Measurements from ENCODE around the gene SUOX.
A peak's percentile ranks its signal among the peaks of the same experiment; 100 is the strongest.
"Not testable (repeated sequence)": the region's sequence is repeated elsewhere in the genome, so short reads cannot be mapped to it uniquely, and the experiment has no call there.

Gene SUOX

GRCh38 chr12:55984861-55985260 lies 12.2 kb upstream of the SUOX start:
- no peak for FAIRE-seq

GRCh38 chr12:55985341-55985740 lies 11.7 kb upstream of the SUOX start:
- no peak for FAIRE-seq

- FAIRE-seq: not testable (repeated sequence)
These were observed 11.1 kb upstream of the SUOX start for GRCh38 chr12:55985976-55986375.

- no peak for FAIRE-seq
These were observed 6.0 kb upstream of the SUOX start for GRCh38 chr12:55991110-55991509.

GRCh38 chr12:55993230-55993853 lies 3.7 kb upstream of the SUOX start:
- FAIRE-seq: no peak

- no peak for FAIRE-seq
These were observed 1.7 kb upstream of the SUOX start for GRCh38 chr12:55995366-55995765.

GRCh38 chr12:55996201-55996714 lies 818 bp upstream of the SUOX start:
- FAIRE-seq: peak; percentile 92

GRCh38 chr12:55997535-55997859 lies 421 bp downstream of the SUOX start:
- no peak for FAIRE-seq

- not testable (repeated sequence) for FAIRE-seq
These were observed 2.4 kb downstream of the SUOX start for GRCh38 chr12:55999522-55999921.

- not testable (repeated sequence) for FAIRE-seq
These were observed 3.0 kb downstream of the SUOX start for GRCh38 chr12:55999999-56000540.

- FAIRE-seq: no peak
These were observed 4.5 kb downstream of the SUOX start for GRCh38 chr12:56001487-56002100.

- not testable (repeated sequence) for FAIRE-seq
These were observed 6.3 kb downstream of the SUOX start for GRCh38 chr12:56003376-56003775.

GRCh38 chr12:56004211-56004610 lies 7.1 kb downstream of the SUOX start:
- no peak for FAIRE-seq

GRCh38 chr12:56007564-56008559 lies 10.8 kb downstream of the SUOX start:
- no peak for FAIRE-seq

- FAIRE-seq: no peak
These were observed 13.1 kb downstream of the SUOX start for GRCh38 chr12:56010111-56010570.

GRCh38 chr12:56011509-56012090 lies 14.5 kb downstream of the SUOX start:
- no peak for FAIRE-seq

GRCh38 chr12:56013482-56013881 lies 16.4 kb downstream of the SUOX start:
- FAIRE-seq: no peak

- FAIRE-seq: no peak
These were observed 17.1 kb downstream of the SUOX start for GRCh38 chr12:56014205-56014604.

GRCh38 chr12:56017181-56017580 lies 20.1 kb downstream of the SUOX start:
- no peak for FAIRE-seq

GRCh38 chr12:56018356-56018755 lies 21.3 kb downstream of the SUOX start:
- FAIRE-seq: no peak

- FAIRE-seq: no peak
These were observed 23.5 kb downstream of the SUOX start, which contains the start of gene IKZF4 for GRCh38 chr12:56020423-56021184. TSS of gene IKZF4 (plus strand) at chr12:56021043. CDS start at chr12:56021494, 451 bp downstream.
